Fibroblast of lung (primary cell): ENCODE results near the gene ITPK1. TPM values are rescaled to one million over a fixed set of nuclear protein-coding genes. Genes with fewer than 3 reads are reported as not detected.

Experiments used
- DNase-seq, 2 donors: peaks; one replicate each; pipeline versions ENCODE4 v3.0.0 to v3.0.0-alpha.2; 2010; ENCODE audit warnings: low read depth in 2 of 2
- H2AFZ ChIP-seq: 2 replicates; pipeline ENCODE4 v1.5.1; 2012; ENCODE audit warnings: low read length, control low read depth, inconsistent platforms
- H3K27ac ChIP-seq: 2 replicates; pipeline ENCODE4 v1.5.1; 2011; ENCODE audit warnings: low read length, control low read depth; ENCODE audit not compliant: insufficient read depth
- H3K27me3 ChIP-seq: 2 replicates; pipeline ENCODE4 v1.5.1; 2011; ENCODE audit warnings: mild to moderate bottlenecking, low read length; ENCODE audit not compliant: control insufficient read depth, insufficient read depth
- H3K36me3 ChIP-seq: 2 replicates; pipeline ENCODE4 v1.5.1; 2011; ENCODE audit warnings: low read length; ENCODE audit not compliant: control insufficient read depth, insufficient read depth
- H3K4me1 ChIP-seq: 2 replicates; pipeline ENCODE4 v1.5.1; 2011; ENCODE audit warnings: low read length; ENCODE audit not compliant: control insufficient read depth, insufficient read depth; ENCODE audit errors: extremely low read depth
- H3K4me2 ChIP-seq: 2 replicates; pipeline ENCODE4 v1.5.1; 2011; ENCODE audit warnings: low read length, control low read depth; ENCODE audit not compliant: insufficient read depth; ENCODE audit errors: extremely low read depth
- H3K4me3 ChIP-seq, 4 experiments: fragments of 200-600 bp in 1 of 4; sonication (generic) in 1 of 4; replicated peaks in 1 of 4; 2 replicates each; pipeline ENCODE4 v1.5.1; 2011 to 2016; ENCODE audit warnings: low read length in 4 of 4, low read depth in 3 of 4, mild to moderate bottlenecking in 3 of 4, control low read depth in 2 of 4, inconsistent platforms in 1 of 4, mixed read lengths in 1 of 4; ENCODE audit not compliant: insufficient read depth in 1 of 4; ENCODE audit errors: control extremely low read depth in 1 of 4
- H3K79me2 ChIP-seq: 2 replicates; pipeline ENCODE4 v1.5.1; 2012; ENCODE audit warnings: mild to moderate bottlenecking, low read length, inconsistent platforms; ENCODE audit not compliant: control insufficient read depth, insufficient read depth
- H3K9ac ChIP-seq: 2 replicates; pipeline ENCODE4 v1.5.1; 2011; ENCODE audit warnings: mild to moderate bottlenecking, low read length, control low read depth; ENCODE audit not compliant: insufficient read depth
- H3K9me3 ChIP-seq: 2 replicates; pipeline ENCODE4 v1.5.1; 2012; ENCODE audit warnings: low read depth, low read length; ENCODE audit not compliant: control insufficient read depth, insufficient read depth
- H4K20me1 ChIP-seq: 2 replicates; pipeline ENCODE4 v1.5.1; 2011; ENCODE audit warnings: low read length; ENCODE audit not compliant: control insufficient read depth, insufficient read depth; ENCODE audit errors: extremely low read depth
- CTCF ChIP-seq, 2 donors: IDR thresholded peaks in 1 of 2; conservative IDR thresholded peaks in 1 of 2; 1 replicate in 1 of 2; 2 replicates in 1 of 2; pipeline ENCODE4 v1.5.1; 2011 to 2012; ENCODE audit warnings: low read length in 2 of 2, control low read depth in 1 of 2, inconsistent platforms in 1 of 2, low read depth in 1 of 2, mild to moderate bottlenecking in 1 of 2
- EZH2 ChIP-seq: IDR thresholded peaks from 2 replicates; pipeline ENCODE4 v1.5.1; 2012; ENCODE audit warnings: low read length, control low read depth, mild to moderate bottlenecking; ENCODE audit errors: missing control alignments
- polyA plus RNA-seq, 2 donors: library from polyadenylated mRNA; depleted of rRNA in 1 of 2; stranded (reverse) in 1 of 2; unstranded in 1 of 2; fragments of >200 nt; gene quantifications; 2 replicates each; pipeline ENCODE4 v1.2.1, GENCODE V29; 2011 to 2012; ENCODE audit warnings: missing spikeins in 1 of 2
- total RNA-seq: library from RNA; depleted of rRNA; stranded (reverse); fragments of >200 nt; gene quantifications from 2 replicates; pipeline ENCODE4 v1.2.1, GENCODE V29; 2014

The ITPK1 gene
- total and polyA plus RNA-seq, 2 donors (not counting 1 experiment from before 2014, with no cell fraction given), result 9.2 to 23.1 TPM

- TF ChIP-seq EZH2 (no peak), CTCF (conservative IDR thresholded peaks at IDR 0.05 in 1 of 2, IDR thresholded peaks at IDR 0.05 in 1 of 2; ENCODE audit: low read depth in 1 of 2, low read length in 2 of 2) (no peak)
These were observed 190.3 kb downstream of the ITPK1 start for GRCh38 chr14:92925446-92925845.

GRCh38 chr14:92924247-92924646 is 191.5 kb downstream of the ITPK1 start:
- no peak overlapping the region for H3K27ac ChIP-seq
- TF ChIP-seq CTCF (conservative IDR thresholded peaks at IDR 0.05 in 1 of 2, IDR thresholded peaks at IDR 0.05 in 1 of 2; ENCODE audit: low read depth in 1 of 2, low read length in 2 of 2) (no peak), EZH2 (no peak)
- no peak for DNase-seq

More at GRCh38 chr14:92925446-92925845, 190.3 kb downstream of the ITPK1 start:
- Histone ChIP-seq H3K4me2 (no peak overlapping the region), H3K9me3 (no peaks in the 10 kb centered on the region), H3K4me1 (no peaks in the 10 kb centered on the region), H3K9ac (no peak overlapping the region), H3K27ac (no peak overlapping the region), H3K79me2 (no peaks in the 10 kb centered on the region), H2AFZ (no peak overlapping the region), H3K4me3 (no peak overlapping the region), H3K27me3 (peaks cover 6% of the 10 kb centered on the region), H4K20me1 (no peaks in the 10 kb centered on the region), H3K36me3 (no peaks in the 10 kb centered on the region)
- no peak for DNase-seq

DNA sequence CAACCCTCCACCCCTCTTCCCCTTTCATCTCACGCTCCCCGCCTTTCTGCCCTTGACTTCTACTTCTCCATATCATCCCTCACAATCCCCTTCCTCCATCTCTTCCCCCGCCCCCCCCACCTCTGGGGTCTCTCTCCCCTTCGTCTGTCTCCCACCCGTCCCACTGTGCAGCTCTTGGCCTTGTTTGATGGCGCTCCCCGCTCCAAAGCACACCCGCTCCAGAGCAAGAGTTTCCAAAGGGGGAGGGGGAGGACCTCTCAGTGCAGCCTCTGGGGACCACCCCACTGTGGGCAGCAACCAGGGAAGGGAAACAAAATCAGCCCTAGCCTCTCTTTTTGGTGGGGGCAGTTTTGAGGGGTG is 192.0 kb downstream of the ITPK1 start:
- Histone ChIP-seq H4K20me1 (no peaks in the 10 kb centered on the region), H3K9ac (no peak overlapping the region), H2AFZ (no peak overlapping the region), H3K4me2 (no peak overlapping the region), H3K9me3 (no peaks in the 10 kb centered on the region), H3K36me3 (no peaks in the 10 kb centered on the region), H3K4me1 (no peaks in the 10 kb centered on the region), H3K27me3 (peaks cover 6% of the 10 kb centered on the region), H3K27ac (no peak overlapping the region), H3K4me3 (no peak overlapping the region), H3K79me2 (no peaks in the 10 kb centered on the region)
- no peak for TF ChIP-seq EZH2
- no peak for TF ChIP-seq CTCF (conservative IDR thresholded peaks at IDR 0.05 in 1 of 2, IDR thresholded peaks at IDR 0.05 in 1 of 2; ENCODE audit: low read depth in 1 of 2, low read length in 2 of 2)
- DNase-seq, result no peak

More at GRCh38 chr14:92924247-92924646, 191.5 kb downstream of the ITPK1 start:
- no peak overlapping the region for H2AFZ ChIP-seq
- H4K20me1 ChIP-seq, result no peaks in the 10 kb centered on the region
- no peaks in the 10 kb centered on the region for H3K79me2 ChIP-seq
- H3K4me3 ChIP-seq, result no peak overlapping the region
- H3K9ac ChIP-seq, result no peak overlapping the region
- H3K4me2 ChIP-seq, result no peak overlapping the region
- H3K4me1 ChIP-seq, result no peaks in the 10 kb centered on the region
- H3K27me3 ChIP-seq, result peaks cover 6% of the 10 kb centered on the region
- H3K36me3 ChIP-seq, result no peaks in the 10 kb centered on the region
- no peaks in the 10 kb centered on the region for H3K9me3 ChIP-seq
